22Rv1 (cell line): ENCODE measurements around the gene EPHB1.
"Not testable (repeated sequence)": the region's sequence is repeated elsewhere in the genome, so short reads cannot be mapped to it uniquely, and the experiment has no call there.

Experiments used
- H3K27ac ChIP-seq: fragments of 450-650 bp; 2 replicates; pipeline ENCODE4 v1.5.1; 2017
- CTCF ChIP-seq: fragments of 450-650 bp; IDR thresholded peaks from 2 replicates; pipeline ENCODE4 v1.5.1; 2017; ENCODE audit warnings: mild to moderate bottlenecking
- ZFX ChIP-seq: fragments of 450-650 bp; IDR thresholded peaks from 2 replicates; pipeline ENCODE4 v1.6.1; 2017; ENCODE audit warnings: antibody characterized with exemption, borderline replicate concordance

EPHB1 gene

GRCh38 chr3:134776518-134776917 is 18.5 kb upstream of the EPHB1 start:
- H3K27ac ChIP-seq = no peak overlapping the region
- TF ChIP-seq ZFX (no peak), CTCF (no peak)

GRCh38 chr3:134777341-134777740 is 17.7 kb upstream of the EPHB1 start:
- TF ChIP-seq ZFX (no peak), CTCF (no peak)
- H3K27ac ChIP-seq = no peak overlapping the region

- H3K27ac ChIP-seq = not testable (repeated sequence)
Observed at GRCh38 chr3:134788283-134788682, 6.8 kb upstream of the EPHB1 start.

GRCh38 chr3:134790065-134790464 is 5.0 kb upstream of the EPHB1 start:
- no peak overlapping the region for H3K27ac ChIP-seq
- TF ChIP-seq CTCF (no peak), ZFX (no peak)

- H3K27ac ChIP-seq = no peak overlapping the region
- no peak for TF ChIP-seq CTCF
- TF ChIP-seq ZFX = no peak
Observed at GRCh38 chr3:134791992-134792391, 3.1 kb upstream of the EPHB1 start.

GRCh38 chr3:134792700-134793099 is 2.4 kb upstream of the EPHB1 start:
- TF ChIP-seq CTCF = no peak
- no peak for TF ChIP-seq ZFX
- H3K27ac ChIP-seq = no peak overlapping the region

- TF ChIP-seq ZFX = no peak
- no peak for TF ChIP-seq CTCF
Observed at GRCh38 chr3:134793562-134793961, 1.5 kb upstream of the EPHB1 start.

GRCh38 chr3:134794323-134794722 is 737 bp upstream of the EPHB1 start:
- no peak for TF ChIP-seq ZFX
- no peak for TF ChIP-seq CTCF

More at GRCh38 chr3:134793562-134793961, 1.5 kb upstream of the EPHB1 start:
- no peak overlapping the region for H3K27ac ChIP-seq

More at GRCh38 chr3:134794323-134794722, 737 bp upstream of the EPHB1 start:
- no peak overlapping the region for H3K27ac ChIP-seq
